ENCODE measurements around the gene LETM1.

The LETM1 gene

GRCh38 chr4:1775731-1776500, 80.0 kb downstream of the LETM1 start:
- peak in 1 of 2 donors; percentile 17 for ATAC-seq

GRCh38 chr4:1773754-1774153, 82.2 kb downstream of the LETM1 start:
- ATAC-seq, result no peak

- no peak for ATAC-seq
These were observed 83.0 kb downstream of the LETM1 start for GRCh38 chr4:1772853-1773538.

GRCh38 chr4:1771555-1772305, 84.2 kb downstream of the LETM1 start:
- no peak for ATAC-seq

- ATAC-seq, result no peak
These were observed 85.1 kb downstream of the LETM1 start for GRCh38 chr4:1770791-1771231.

- no peak for ATAC-seq
These were observed 85.7 kb downstream of the LETM1 start for GRCh38 chr4:1770245-1770644.

- no peak for ATAC-seq
These were observed 86.3 kb downstream of the LETM1 start for GRCh38 chr4:1769692-1770091.

- no peak for ATAC-seq
These were observed 87.5 kb downstream of the LETM1 start for GRCh38 chr4:1768367-1769034.

- peak; percentile 40 to 46 for ATAC-seq
These were observed 88.1 kb downstream of the LETM1 start for GRCh38 chr4:1767770-1768366.

GRCh38 chr4:1767061-1767769, 88.7 kb downstream of the LETM1 start:
- ATAC-seq, result no peak

- ATAC-seq, result no peak
These were observed 89.6 kb downstream of the LETM1 start for GRCh38 chr4:1766106-1767060.

- no peak for ATAC-seq
These were observed 90.4 kb downstream of the LETM1 start for GRCh38 chr4:1765409-1766072.

GRCh38 chr4:1764670-1765069, 91.3 kb downstream of the LETM1 start:
- ATAC-seq, result no peak

GRCh38 chr4:1763550-1764080, 92.3 kb downstream of the LETM1 start:
- ATAC-seq, result no peak

- no peak for ATAC-seq
These were observed 92.8 kb downstream of the LETM1 start for GRCh38 chr4:1763070-1763549.

GRCh38 chr4:1762264-1763010, 93.5 kb downstream of the LETM1 start:
- ATAC-seq, result no peak
